HG03196 (cell line): ENCODE results near the gene DYNC1I1.
"Not testable (repeated sequence)": the region's sequence is repeated elsewhere in the genome, so short reads cannot be mapped to it uniquely, and the experiment has no call there.

Experiments used
- ATAC-seq: cut with Tn5 transposase; IDR thresholded peaks from one replicate; pipeline ENCODE4 v1.9.1; 2021; ENCODE audit not compliant: unreplicated experiment

DYNC1I1 gene

GRCh38 chr7:95906851-95907250 lies 134.5 kb downstream of the DYNC1I1 start:
- no peak for ATAC-seq

- no peak for ATAC-seq
Measured at GRCh38 chr7:95907337-95907736, 135.0 kb downstream of the DYNC1I1 start.

- no peak for ATAC-seq
Measured at GRCh38 chr7:95908499-95908898, 136.1 kb downstream of the DYNC1I1 start.

DNA sequence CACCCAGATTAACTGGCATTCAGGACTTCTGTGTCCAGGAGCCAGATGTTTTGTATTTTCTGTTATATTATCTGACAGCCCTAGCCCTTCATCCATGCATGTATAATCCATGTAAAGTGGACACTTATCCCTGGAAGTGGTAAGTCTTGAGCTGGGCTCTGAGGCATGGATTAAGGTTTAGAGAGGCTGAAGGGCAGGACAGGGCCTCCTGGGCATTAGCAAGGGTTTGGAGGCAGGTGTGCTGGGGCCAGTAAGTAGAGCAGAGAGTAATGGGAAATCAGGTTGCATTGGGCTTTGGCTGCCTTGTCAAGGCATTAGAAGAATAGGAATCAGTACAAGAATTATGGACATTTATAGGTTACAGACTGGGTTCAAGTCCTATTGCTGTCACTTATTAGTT lies 138.0 kb downstream of the DYNC1I1 start:
- ATAC-seq, result no peak

GRCh38 chr7:95915731-95916130 lies 143.4 kb downstream of the DYNC1I1 start:
- ATAC-seq, result no peak

- ATAC-seq, result no peak
Measured at GRCh38 chr7:95916573-95917297, 144.4 kb downstream of the DYNC1I1 start.

- ATAC-seq, result no peak
Measured at GRCh38 chr7:95917634-95918033, 145.3 kb downstream of the DYNC1I1 start.

- ATAC-seq, result no peak
Measured at GRCh38 chr7:95919556-95919955, 147.2 kb downstream of the DYNC1I1 start.

GRCh38 chr7:95921543-95921942 lies 149.2 kb downstream of the DYNC1I1 start:
- ATAC-seq, result no peak

- ATAC-seq, result no peak
Measured at GRCh38 chr7:95922191-95922590, 149.8 kb downstream of the DYNC1I1 start.

- no peak for ATAC-seq
Measured at GRCh38 chr7:95925236-95925635, 152.9 kb downstream of the DYNC1I1 start.

- ATAC-seq, result no peak
Measured at GRCh38 chr7:95925971-95926370, 153.6 kb downstream of the DYNC1I1 start.

DNA sequence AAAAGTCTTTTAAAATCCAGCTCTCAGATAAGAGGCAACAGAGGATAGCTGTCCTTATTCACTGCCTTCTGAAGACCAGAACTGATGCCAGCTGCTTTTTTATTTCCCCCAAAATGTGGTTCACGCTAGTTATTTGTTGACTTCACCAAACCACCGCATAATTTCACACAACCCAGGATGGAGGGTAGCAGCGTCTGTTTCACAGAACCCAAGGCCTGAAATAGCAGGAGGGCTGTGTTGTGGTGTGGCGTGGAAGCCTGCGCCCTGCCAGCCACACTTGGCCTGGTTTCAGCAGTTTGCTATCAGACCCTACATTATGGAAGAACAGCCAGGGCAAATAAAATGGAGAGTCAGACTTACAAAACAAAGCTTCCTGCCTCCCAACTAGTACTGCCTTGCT lies 155.4 kb downstream of the DYNC1I1 start:
- no peak for ATAC-seq

DNA sequence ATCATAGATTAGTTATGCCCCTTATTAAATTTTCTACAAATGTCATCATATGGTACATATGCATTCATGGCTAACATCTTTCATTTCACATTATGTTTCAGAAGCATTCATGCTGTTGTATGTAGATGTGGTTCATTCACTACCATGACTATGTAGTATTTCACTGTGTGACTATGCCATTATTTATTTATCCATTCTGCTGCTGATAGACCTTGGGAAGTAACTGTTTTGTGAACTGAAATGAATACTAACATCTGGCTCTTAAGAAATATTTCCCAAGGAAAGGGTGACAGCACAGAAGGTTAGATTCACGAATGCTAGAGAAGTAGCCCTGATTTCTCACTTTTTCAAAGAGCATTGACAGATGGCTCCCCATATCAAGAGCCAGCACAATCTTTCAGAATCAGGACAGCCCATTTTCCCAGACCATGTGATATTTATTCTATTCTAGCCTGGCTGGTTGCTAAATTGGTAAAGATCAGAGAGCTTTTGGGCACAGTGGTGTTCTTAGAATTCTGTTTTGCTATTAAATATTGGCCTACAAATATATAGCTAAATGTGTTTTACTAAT lies 157.4 kb downstream of the DYNC1I1 start:
- ATAC-seq, result no peak

- no peak for ATAC-seq
Measured at GRCh38 chr7:95931460-95932232, 159.3 kb downstream of the DYNC1I1 start.

- no peak for ATAC-seq
Measured at GRCh38 chr7:95933618-95934017, 161.3 kb downstream of the DYNC1I1 start.

DNA sequence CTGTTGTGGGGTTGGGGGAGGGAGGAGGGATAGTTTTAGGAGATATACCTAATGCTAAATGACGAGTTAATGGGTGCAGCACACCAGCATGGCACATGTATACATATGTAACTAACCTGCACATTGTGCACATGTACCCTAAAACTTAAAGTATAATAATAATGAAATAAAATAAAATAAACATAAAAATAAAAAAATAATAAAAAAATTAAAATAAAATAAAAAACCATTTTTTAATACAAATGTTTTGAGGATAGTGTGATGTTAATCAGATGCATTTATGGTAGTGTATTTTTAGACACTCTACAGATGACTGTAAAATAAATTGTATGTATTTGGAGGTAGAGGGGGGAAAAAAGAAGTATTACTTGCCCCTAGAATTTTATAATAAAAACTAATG lies 172.5 kb downstream of the DYNC1I1 start:
- not testable (repeated sequence) for ATAC-seq

DNA sequence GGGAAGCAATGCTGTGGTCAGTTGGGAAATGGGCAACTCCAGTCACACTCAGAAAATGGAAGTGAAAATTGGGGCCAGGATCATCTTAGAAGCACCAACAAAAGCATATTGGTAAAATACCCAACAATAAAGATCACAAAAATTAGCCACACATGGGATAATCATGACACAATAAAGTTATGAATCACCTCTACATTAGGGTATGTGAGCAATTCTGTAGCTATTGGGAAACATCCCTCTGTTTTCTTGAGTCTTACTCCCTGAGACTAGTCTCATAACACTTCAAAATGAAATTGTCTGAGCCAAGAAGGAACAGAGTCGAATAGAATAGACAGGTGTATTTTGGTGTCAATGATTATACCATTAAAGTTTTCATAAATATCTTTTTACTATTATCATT lies 178.3 kb downstream of the DYNC1I1 start:
- ATAC-seq, result no peak

DNA sequence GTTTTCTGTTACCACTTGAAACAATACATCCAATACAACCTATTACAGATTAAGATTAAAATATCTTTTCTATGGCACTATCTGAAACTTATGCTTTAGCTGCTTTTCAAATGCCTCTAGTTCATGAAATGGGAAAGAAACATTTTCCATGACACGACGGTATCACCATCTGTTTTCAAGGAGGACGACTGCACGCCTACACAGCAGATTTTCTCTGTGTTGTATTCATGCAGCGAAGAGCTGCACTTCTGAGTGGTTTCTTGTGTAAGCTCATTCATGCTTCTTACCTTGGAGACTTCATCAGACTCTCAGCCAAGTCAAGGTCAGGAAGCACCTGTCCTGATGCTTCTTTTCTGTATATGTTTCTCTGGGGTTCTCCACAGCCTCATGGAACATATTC lies 179.2 kb downstream of the DYNC1I1 start:
- ATAC-seq, result no peak

DNA sequence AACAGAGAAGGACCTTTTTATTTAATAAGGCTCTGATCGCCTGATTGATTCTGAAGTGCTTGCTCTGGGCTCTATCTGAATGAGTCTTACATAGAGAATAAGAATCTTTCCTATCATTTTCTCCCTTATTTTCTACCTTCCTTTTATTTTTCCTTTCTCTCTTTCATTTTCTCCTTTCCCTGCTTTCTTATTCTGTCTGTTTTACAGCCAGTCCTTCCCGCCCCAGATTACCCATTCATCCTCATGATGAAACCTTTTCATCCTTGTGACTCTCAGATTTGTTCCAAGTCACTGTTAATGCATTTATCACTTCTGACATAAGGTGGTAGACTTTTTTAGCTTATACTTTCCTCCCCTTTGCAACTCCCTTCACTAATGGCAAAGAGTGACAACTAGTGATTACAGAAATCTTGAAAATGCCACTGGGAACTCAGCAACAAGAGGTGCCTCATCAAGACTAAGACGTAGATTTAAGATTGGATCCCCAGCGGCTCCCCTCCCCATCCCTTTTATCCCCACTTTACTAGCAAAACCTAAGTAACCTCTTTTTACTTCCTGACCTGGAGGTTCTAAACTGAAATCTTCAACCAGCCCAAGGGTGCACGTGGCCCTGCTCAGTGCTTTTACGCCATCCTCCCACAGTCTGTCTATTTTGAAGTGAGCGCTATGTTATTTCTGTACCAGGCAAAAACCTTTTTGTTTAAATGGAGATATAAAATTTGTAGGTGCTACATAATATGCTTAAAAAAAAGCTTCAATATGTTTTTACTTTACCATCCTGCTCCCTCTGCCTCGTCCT lies 179.8 kb downstream of the DYNC1I1 start:
- no peak for ATAC-seq

- no peak for ATAC-seq
Measured at GRCh38 chr7:95952851-95953250, 180.5 kb downstream of the DYNC1I1 start.
